GM21515 (cell line): ENCODE results near the gene OAS3.
"Not testable (repeated sequence)": the region's sequence is repeated elsewhere in the genome, so short reads cannot be mapped to it uniquely, and the experiment has no call there.

ENCODE experiments used
- ATAC-seq: cut with Tn5 transposase; IDR thresholded peaks from one replicate; pipeline ENCODE4 v1.9.1; 2021; ENCODE audit not compliant: unreplicated experiment

OAS3 gene

DNA sequence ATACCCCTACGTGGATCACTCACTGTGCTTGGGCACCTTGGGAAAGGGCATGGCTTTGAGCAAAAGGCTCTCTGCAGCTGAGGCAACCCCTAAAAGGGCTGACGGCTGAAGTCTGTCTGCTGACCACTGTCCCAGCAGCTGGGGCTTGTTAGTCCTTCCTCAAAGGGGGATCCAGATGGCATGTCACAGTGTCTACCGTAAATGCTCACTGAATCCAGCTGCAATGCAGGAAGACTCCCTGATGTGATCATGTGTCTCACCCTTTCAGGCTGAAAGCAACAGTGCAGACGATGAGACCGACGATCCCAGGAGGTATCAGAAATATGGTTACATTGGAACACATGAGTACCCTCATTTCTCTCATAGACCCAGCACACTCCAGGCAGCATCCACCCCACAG is 19.2 kb upstream of the OAS3 start:
- ATAC-seq = no peak

DNA sequence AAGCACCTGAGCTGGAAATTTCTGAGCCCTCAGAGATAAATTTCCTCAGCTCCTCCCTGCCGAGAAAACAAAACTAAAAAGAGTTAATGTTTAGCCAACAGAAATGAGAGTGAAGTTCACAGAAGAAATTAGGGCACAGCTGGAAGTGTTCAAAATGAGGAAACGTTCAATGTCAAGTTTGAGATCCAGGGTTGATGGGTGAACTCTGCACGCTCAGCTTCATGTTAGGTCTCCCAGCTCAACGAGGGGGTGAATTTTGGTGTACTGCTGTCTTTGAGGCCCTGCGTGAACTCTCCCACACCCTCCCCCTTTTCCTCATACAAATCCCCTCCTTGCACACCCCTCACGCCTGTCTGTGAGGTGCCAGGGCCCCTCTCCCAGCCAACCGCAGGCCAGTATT is 13.3 kb upstream of the OAS3 start:
- ATAC-seq = peak; percentile 62

DNA sequence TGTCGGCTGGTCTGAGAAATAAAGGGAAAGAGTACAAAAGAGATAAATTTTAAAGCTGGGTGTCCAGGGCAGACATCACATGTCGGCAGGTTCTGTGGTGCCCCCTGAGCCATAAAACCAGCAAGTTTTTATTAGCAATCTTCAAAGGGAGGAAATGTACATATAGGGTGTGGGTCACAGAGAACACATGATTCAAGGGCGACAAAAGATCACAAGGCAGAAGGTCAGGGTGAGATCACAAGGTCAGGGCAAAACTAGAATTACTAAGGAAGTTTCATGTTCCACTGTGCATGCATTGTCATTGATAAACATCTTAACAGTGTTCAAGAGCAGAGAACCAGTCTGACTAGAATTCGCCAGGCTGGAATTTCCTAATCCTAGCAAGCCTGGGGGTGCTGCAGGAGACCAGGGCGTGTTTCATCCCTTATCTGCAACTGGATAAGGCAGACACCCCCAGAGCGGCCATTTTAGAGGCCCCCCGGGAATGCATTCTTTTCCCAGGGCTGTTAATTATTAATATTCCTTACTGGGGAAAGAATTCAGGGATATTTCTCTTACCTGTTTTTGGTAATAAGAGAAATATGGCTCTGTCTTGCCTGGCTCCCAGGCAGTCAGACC is 11.7 kb upstream of the OAS3 start:
- not testable (repeated sequence) for ATAC-seq

DNA sequence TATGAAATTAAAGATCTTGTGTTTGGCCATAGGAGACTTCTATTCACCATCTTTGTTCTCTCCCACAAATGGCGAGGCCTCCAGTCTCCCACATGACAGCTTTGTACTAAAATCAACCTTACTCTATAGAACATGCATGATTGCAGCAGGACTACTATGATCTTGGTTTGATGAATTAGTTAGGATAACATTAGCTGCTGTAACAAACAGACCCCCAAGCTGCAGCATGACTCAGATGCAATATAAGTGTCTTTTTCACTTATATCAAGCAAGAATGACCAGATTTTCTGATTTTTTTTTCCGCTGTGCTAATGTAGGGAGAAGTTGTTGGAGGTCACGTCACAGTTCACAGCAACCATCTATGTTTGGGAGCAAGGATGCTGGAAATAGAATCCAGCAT is 10.8 kb upstream of the OAS3 start:
- ATAC-seq = no peak

DNA sequence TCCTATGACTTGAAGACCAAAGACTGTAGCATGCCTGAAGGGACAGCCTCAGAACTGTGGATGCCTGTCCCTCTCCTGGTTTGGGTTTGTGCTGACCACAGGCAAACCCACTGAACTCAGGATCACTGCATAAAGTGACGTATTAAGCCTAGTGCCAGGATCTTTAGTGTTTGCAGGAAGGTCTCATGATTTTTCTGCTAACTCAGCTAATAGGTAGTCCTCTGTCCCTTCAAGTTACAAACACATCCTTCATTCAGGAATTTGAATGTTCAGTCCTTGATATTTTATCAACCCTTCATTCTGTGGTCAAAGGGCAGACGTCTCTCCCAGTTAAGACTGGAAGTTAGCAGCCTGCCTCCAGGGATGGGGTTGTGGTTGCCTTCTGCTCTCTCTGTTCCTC is 10.3 kb upstream of the OAS3 start:
- no peak for ATAC-seq

DNA sequence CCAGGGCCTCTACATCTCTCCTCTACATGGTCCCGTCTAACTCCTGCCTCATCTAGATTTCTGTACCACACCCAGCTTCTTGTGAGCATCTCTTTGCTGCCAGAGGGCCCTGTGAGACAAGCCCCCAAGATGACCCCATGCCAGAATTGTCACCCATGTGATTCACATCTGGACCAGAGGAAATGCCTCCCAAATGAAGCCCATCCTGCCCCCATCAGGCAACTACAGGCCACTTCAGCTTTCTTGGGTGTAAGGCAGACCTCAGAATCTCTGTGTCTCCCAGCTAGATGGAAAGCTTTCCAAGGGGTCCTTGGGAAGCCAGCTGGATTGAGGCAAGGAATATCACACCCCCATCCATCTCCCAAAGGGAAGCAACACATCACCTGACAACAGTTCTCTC is 9.3 kb upstream of the OAS3 start:
- ATAC-seq = no peak

DNA sequence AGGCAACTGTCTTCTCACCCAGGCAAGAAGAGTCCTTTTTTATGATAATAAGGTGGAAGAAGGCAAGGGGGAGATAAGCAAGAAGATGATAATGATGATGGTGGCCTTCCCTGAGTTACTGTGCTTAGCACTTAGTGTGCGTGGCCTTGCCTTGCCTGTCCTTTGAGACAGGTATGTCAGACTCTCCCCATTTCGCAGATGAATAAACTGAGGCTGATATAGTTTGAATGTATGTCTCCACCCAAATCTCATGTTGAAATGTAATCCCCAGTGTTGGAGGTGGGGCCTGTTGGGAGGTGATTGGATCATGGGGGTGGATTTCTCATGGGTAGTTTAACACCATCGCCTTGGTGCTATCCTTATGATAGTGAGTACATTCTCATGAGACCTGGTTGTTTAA is 8.6 kb upstream of the OAS3 start:
- ATAC-seq = no peak

DNA sequence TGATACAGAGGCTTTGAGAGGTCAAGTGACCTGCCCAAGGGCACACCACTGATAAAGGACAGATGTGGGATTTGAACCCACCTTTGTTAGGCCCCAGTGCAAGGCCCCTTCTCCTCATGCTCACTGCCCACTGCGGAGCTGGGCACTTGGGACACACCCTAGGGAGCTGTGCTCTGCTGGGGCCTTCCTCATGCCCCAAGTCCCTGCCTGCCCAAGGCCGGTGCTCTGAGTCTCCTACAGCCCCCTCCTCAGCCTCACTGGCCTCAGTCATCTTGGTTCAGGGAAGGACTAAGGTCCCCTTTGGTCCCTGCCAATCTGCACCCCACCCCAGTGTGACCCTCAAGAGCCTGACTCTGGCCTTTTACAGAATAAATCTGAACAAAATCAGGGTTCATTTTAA is 7.9 kb upstream of the OAS3 start:
- no peak for ATAC-seq

DNA sequence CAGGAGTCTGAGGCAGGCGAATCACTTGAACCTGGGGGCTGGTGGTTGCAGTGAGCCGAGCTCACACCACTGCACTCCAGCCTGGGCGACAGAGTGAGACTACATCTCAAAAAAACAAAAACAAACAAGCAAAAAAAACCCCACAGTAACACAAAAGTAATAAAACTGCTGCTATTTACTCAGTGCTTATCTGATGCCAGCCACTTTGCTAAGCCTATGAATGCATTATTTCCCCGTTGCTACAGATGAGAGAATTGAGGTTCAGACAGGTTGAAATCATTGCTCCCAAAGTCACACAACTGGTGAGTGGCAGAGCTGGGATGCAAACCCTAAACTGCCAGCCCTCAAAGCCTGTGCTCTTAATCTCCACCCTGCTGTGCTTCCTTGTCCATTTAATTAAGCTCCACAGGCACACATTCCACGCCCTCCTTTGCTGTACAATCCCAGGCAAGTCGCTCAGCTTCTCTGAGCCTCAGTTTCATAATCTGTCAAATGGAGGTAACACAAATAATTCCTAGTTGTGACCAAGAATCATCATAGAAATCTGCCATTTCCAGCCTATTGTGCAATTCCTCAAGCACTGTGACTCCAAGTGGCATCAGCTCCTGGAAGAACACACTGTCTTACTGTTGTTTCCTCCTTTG is 5.7 kb upstream of the OAS3 start:
- ATAC-seq = no peak

DNA sequence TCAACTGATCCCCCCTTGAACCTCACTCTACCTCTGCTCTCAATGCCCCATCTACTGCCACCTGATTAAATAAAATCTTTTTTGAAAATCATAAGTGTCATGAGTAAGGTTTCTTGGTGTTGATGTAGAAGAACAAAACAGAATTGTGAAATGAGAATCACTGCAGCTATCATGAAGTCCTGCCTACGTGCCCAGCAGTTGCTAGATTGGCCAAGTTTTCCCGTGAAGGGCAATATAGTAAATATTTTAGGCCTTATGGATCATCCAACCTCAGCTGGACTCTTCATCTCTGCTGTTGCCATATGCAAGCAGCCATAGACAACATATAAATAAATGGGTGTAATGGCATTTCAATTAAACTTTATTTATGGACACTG is 5.2 kb upstream of the OAS3 start:
- ATAC-seq = no peak

DNA sequence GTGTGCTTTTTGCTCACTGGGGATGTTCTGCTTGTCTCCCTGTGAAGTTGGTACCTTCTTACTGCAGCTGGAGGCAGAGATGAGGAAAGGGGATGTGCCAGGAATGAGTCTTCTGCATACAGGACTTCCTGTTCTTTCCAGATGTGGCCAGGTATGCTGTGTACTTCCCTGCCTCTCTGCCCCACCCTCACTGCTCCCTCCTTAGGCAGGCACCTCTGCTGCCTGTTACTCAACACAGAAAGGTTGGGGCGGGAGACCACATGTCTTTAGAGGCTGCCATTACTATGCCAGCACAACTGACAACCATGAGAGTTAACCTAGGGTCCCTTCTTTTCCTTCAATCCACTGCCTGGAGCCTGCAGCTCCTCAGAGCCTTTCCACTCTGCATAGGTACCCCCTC is 2.0 kb upstream of the OAS3 start:
- no peak for ATAC-seq

DNA sequence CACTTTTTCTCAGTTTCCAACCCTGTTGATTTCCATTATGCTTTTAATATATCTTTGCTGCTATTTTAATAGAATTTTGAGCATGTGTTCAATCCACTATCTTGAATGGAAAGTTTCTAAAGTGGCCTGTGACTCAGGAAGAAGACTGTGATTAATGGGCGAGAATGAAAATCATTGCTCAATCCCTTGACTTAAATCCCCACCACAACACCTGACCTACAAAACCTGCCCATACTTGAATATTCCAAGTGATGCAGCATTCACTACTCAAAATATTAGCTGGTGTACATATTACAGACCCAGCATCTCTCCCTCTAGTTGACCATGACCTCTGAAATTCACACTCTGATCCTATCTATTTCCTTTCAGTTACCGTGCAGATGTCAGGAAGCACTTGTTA is 1.3 kb upstream of the OAS3 start:
- no peak for ATAC-seq

DNA sequence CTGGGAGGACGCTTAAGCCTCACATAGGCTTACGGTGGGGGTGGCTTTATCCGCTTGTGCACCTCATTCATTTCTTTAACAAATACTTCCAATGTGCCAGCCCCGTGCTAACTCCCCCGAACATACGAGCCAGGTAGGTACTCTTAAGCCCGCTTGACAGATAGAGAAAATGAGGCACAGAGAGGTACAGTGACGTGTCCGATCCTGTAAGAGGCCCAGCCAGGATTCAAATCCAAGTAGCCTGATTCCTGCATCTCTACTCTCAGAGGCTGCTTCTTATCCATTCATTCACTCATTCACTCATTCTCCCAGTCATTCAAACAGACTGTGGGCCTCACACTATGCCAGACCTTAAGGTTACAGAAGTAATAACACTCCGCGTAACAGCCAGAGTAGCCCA is 477 bp downstream of the OAS3 start:
- ATAC-seq = no peak

DNA sequence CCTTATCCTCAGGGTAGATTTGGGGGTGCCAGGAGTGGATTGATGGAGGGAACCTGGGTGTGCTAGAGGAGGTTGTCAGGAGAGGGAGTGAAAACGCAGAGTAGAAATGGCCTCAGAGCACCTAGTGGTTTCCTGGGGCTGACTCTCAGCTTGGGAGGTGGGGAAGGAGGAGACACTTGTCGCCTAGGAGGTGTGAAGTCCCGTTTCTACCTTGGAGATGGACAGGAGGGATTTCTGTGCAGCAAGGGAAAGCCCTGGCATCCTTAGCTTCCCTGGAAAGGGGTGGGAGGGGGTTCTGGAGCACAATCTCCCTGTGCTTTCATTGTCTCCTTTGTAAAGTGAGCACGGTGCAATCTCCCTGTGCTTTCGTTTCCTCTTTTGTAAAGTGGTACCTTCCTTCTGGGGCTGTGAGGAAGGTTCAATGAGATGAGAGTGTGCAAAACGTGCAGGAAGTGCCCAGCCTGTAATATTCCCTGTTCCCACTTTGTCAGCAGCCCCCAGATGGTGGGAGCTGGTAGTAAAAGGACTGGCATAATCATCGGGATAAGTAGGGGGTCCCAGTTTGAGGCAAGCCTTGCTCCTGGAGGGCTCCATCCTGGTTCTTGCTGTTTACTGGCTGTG is 1.6 kb downstream of the OAS3 start:
- peak; percentile 65 for ATAC-seq

DNA sequence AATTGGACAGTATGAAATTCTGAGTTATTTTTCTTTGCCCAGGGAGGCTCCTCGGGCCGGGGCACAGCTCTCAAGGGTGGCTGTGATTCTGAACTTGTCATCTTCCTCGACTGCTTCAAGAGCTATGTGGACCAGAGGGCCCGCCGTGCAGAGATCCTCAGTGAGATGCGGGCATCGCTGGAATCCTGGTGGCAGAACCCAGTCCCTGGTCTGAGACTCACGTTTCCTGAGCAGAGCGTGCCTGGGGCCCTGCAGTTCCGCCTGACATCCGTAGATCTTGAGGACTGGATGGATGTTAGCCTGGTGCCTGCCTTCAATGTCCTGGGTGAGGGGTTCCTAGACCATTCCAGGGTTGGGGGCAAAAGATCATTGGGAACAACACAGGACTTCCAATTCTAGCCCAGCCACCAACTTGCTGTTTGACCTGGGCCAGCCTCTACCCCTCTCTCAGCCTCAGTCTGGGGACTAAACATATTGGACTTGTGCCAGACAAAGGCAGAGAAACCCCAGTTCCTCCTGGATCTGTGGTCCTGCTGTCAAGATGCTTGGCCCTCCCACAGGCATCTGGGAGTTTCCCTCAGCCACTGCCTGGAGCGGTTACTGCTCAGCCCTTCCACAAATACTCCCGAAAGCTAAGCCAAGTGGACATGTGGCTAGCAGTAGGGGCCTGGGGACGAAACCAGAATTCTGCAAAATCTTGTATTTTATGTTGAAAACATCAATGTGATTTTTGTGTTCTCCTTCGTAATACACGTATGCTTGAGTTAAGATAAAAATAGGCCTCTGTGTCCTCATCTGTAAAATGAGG is 3.5 kb downstream of the OAS3 start:
- no peak for ATAC-seq

DNA sequence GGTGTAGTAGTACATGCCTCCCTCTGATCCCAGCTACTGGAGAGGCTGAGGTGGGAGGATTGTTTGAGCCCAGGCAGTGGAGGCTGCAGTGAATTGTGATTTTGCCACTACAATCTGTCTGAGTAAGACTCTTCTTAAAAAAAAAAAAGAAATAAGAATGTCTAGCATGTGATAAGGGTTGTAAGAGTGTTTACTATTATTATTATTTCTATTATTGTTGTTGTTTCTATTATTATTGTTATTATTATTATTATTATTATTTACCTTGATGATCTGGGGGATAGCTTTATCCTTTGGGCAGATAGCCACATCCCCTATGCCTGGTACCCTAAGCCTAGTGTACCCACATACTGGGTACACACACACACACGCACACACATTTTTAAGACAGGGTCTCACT is 4.3 kb downstream of the OAS3 start:
- ATAC-seq = no peak

DNA sequence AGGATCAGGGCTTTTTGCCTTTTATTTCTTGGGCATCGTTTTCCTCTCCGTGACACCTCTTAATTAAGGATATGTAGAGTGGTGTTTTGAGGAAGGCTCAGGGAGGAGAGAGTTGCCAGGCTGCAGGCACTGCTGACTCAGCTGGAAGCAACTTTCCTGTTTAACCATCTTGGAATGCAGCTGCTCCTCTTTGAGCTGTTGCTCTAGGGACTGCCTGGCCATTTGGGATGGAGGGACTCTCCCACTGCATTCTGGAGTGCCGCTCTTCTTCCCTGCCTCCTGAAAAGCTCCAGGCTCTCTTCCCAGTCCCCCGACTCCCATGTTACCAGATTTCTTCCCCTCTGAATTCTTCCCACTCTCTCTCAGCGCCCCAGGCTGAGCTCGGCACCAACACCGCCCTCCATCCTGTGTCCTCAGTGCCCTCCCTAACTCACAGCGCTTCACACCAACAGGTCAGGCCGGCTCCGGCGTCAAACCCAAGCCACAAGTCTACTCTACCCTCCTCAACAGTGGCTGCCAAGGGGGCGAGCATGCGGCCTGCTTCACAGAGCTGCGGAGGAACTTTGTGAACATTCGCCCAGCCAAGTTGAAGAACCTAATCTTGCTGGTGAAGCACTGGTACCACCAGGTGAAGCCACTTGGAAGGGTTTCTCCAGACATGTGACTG is 5.9 kb downstream of the OAS3 start:
- ATAC-seq = no peak

DNA sequence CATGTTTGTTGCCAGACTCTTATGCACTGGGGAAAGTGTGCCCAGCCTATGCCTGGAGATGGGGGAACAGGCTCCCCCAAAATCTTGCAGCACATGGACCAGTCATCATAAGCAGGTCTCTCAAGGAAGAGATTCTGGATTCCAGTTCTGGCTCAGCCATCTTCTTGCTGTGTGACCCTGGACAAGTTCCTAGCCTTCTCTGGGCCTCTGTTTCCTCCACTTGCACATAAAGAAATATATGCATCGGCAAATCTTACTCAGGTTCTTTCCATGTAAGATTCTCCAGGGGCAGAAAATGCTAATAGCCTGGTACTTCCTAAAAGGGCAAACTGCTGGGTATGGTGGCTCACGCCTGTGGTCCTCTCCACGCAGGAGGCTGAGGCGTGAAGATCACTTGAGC is 7.2 kb downstream of the OAS3 start:
- no peak for ATAC-seq

DNA sequence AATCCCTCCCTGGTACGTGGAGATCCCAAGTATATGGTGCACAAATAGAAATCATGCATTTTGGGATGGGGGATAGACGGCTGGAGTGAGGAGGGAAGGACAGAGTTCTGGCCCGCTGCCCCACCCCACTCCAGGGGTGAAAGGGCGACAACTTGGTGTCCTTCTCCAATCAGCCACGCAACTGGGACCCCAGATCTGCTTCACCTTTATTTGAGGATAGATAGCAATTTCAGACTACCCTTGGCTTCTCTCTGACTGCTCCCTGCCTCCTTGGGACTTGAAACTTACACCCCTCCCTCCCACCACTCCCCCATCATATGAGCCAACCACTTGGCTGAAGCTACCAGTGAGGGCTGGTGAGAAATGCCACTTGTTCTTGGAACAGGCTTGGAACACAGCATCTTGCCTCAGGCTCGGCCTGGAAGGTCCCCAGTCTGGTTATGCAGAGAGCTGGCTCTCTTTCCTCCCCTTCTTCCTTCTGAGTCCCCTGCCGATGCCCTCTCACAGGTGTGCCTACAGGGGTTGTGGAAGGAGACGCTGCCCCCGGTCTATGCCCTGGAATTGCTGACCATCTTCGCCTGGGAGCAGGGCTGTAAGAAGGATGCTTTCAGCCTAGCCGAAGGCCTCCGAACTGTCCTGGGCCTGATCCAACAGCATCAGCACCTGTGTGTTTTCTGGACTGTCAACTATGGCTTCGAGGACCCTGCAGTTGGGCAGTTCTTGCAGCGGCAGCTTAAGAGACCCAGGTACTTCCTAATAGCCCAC is 8.1 kb downstream of the OAS3 start:
- ATAC-seq = no peak

DNA sequence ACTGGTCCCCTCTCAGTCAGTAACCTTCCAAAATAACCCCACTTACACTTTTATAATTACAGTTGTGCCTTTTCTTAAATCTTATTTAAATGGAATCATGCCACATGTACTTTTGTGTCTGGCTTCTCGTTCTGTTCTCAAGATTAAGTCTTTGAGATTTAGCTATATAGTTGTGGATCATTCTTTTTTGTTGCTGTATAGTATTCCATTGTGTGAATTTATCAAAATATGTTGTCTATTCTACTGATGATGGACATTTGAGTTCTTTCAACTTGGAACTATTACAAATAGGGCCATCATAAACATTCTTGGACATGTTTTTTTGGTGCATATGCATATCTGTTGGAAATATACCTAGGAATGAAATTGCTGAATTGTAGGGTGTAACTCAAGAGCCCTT is 9.0 kb downstream of the OAS3 start:
- ATAC-seq = no peak

DNA sequence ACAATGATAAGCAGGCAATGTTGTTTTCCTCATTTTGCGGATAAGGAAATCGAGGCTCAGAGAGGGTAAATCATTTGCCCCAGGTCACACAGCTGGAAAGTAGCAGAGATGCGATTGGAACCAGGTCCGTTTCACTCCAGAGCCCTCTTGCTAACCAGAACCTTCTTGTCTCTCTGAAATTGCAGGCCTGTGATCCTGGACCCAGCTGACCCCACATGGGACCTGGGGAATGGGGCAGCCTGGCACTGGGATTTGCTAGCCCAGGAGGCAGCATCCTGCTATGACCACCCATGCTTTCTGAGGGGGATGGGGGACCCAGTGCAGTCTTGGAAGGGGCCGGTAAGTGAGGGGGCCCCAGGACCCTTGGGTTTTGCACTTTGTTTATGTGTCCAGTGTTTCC is 9.5 kb downstream of the OAS3 start:
- no peak for ATAC-seq
